HG03159 (cell line): ENCODE results near the gene ZNF346.

Experiments
- ATAC-seq: cut with Tn5 transposase; IDR thresholded peaks from one replicate; pipeline ENCODE4 v1.9.1; 2021; ENCODE audit warnings: mild to moderate bottlenecking, moderate library complexity; ENCODE audit not compliant: unreplicated experiment

The ZNF346 gene

GRCh38 chr5:177066224-177066623 is 43.7 kb downstream of the ZNF346 start:
- no peak for ATAC-seq

- ATAC-seq = no peak
Observed at GRCh38 chr5:177067503-177067902, 45.0 kb downstream of the ZNF346 start.

DNA sequence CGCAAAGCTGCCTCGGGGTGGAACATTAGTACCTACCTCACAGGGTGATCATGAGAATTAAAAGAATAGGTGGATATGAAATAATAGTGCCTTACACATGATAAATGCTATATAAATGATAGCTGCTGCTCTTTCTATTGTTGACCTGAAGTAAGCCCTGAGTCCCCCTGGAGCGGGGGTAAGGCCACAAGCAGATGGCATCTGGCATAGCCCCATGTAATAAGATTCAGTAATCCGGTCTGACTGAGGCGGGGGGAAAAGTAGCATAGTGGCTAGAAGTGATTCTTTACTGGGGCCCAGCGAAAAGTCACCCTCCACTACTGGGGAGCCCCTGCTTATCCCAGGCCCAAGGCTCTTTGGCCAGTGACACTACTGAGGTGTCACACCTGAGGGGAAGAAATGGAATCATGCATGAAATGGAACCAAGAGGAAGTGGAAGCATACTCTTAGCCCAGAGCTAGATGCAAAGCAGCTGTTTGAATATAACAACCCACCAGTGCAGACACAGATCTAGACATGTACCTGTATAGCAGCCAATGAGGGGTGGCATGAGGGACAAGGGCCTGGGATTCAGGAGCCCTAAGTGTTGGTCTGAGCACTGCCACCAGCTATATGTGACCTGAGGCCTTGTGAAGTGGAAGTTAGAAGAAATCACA is 48.2 kb downstream of the ZNF346 start:
- ATAC-seq = no peak

GRCh38 chr5:177071666-177072385 is 49.3 kb downstream of the ZNF346 start:
- ATAC-seq = peak; percentile 65

DNA sequence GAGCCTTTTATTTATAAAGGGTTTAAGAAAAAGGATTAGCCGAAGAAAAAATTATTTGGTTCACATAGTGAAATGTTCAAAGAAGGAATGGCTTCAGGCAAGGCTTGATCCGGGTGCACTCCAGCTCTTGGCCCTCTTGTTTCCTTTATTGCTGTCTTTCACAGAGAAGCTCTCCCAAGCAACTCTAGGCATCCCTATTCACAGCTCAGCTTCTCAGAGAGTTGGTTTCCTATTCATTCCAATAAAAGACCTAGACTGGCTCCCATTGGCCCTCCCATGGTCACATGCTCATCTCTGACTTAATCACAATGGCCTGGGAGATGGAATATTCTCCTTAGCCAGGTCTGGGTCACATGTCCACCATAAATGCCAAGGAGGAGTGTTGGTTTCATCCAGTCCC is 54.8 kb downstream of the ZNF346 start:
- ATAC-seq = no peak

DNA sequence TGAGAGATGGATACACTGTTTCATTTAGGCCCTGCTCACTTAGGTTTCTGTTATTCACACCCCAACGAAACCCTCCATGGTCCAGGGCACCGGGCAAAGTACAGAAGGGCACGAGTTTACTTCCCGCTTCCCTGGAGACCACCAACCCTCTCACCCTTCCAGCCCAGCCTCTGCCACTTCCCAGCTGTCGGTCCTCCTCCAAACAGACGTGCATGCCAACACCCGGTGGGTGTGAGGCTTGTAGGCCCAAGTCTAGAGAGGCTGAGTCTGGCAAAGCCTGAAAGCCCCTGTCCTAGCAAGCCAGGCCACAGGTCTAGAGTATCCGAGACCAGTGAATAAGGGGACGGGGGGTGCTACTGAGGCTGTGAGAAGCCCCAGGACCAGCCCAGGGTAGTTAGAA is 57.1 kb downstream of the ZNF346 start:
- no peak for ATAC-seq

GRCh38 chr5:177080265-177080664 is 57.8 kb downstream of the ZNF346 start:
- no peak for ATAC-seq

DNA sequence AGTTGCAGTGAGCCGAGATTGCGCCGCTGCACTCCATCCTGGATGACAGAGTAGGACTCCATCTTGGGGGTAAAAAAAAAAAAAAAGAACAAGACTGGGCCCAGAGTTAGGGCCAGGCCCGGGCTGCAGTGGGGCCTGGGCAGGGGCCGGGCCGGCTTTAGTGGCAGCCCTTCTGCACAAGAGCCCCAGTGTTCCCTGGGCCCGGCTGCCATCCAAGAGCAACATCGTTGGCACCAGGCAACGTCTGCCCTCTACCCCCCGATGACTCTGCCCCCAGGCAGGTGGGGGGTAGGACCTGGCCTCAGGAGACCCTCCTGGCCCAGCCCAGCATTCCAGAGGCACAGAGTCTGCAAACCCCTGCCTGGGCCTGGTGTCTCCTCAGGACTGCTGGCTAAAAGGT is 59.4 kb downstream of the ZNF346 start:
- ATAC-seq = no peak

- ATAC-seq = no peak
Observed at GRCh38 chr5:177083357-177083756, 60.9 kb downstream of the ZNF346 start.

DNA sequence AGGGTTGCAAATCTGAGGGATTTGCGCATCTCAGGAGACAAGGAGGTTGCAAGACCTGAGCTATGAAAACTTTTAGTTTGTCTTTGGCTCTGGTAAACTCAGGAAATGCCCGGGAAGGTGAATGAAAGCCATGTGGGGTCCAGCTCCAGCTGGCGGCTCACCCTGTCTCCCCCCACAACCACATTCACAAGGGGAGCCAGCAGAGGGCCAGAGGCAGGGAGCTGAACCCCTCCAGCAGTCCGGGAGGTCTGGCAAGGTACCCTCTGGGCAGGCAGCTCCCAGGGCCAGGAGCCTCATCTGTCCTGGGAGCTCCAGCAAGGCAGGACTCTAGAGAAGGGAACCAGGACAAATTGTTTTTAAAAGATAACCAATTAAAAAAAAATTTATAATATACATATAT is 61.7 kb downstream of the ZNF346 start:
- no peak for ATAC-seq

DNA sequence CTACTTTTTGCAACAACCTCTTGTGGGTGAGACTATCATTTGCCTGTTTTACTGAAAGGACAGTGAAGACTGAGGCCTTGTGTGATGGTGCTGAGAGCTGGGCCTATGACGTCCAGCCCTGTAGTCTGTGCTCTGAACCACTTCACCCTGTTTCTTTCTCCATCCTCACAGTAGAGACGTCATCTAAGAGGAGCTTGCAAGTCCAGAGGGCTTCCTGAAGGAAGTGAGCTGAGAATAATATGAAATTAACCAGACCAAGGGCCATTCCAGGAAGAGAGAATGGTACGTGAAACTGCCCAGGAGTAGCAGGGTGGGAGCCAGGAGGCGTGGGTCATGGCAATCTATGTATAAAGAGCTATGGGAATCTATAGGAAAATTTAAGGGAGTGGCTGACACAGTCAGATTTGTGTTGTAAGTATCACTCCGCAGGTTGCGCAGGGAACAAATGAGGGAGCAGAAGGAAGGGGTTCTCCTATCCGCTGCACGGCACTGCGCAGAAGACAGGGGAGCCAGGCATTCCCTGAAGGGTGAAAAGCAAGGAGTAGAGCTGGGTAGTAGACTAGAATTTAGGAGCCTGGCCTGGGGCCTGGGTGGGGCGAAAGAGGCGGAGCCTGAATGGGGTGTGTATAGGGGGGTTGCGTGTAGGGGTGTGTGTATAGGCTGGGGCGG is 63.6 kb downstream of the ZNF346 start:
- ATAC-seq = no peak

GRCh38 chr5:177086654-177087397 is 64.3 kb downstream of the ZNF346 start, which contains the start of gene FGFR4:
Gene FGFR4 (plus strand): TSS chr5:177086915. CDS start chr5:177089603, 2,688 bp downstream.
- ATAC-seq = peak; percentile 63

DNA sequence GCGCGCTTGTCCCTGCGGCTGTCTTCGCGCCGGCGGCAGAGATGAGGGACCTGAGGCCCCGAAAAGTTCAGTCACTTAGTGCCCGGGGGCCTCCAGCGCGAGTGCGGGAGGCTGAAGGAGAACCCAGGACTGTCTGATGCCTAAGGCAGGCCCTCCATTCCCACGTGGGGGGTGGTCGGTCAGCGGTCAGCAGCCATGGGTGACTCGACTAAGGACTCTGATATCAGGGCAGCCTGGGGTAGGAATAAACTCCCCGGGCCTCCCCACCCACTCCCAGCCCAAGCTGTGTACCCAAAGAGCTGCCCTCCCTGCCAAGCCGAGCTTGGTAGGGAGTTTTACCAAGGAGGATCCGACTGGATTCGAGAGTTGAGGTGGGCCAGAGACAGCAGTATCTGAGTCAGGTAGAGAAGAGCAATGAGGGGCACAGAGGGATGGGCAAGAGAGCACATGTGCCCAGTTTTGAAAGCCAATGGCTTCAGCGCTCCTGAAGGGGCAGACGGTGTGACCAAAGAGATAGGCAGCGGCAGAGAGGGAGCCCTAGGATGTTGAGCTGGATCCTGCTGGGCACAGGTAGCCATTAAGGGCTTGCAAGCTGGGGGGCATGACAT is 65.0 kb downstream of the ZNF346 start:
- no peak for ATAC-seq

DNA sequence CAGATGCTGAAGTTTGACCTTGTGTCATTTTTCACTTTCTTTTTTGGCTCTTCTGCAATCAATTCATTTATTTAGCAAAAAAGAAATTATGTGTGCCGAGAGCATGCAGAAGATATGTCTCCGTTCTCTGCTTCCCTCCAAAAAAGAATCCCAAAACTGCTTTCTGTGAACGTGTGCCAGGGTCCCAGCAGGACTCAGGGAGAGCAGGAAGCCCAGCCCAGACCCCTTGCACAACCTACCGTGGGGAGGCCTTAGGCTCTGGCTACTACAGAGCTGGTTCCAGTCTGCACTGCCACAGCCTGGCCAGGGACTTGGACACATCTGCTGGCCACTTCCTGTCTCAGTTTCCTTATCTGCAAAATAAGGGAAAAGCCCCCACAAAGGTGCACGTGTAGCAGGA is 66.6 kb downstream of the ZNF346 start:
- no peak for ATAC-seq

GRCh38 chr5:177089825-177090641 is 67.5 kb downstream of the ZNF346 start:
- no peak for ATAC-seq

GRCh38 chr5:177090813-177091212 is 68.3 kb downstream of the ZNF346 start:
- ATAC-seq = no peak

- ATAC-seq = no peak
Observed at GRCh38 chr5:177091232-177091631, 68.7 kb downstream of the ZNF346 start.

GRCh38 chr5:177092178-177093081 is 69.9 kb downstream of the ZNF346 start:
- no peak for ATAC-seq
